ENCODE data around the gene DCST2.

- TF ChIP-seq CTCF (IDR thresholded peaks at IDR 0.05; ENCODE audit: borderline replicate concordance, extremely low read depth, low read length, poor library complexity, severe bottlenecking), result no peak
- TF ChIP-seq EZH2 (IDR thresholded peaks at IDR 0.05; ENCODE audit: borderline replicate concordance, low read depth, low read length, severe bottlenecking), result no peak
Observed at GRCh38 chr1:154972213-154972516, 61.4 kb downstream of the DCST2 start.
